Activated naive CD8-positive, alpha-beta T cell treated with anti-CD3 and anti-CD28 coated beads, Interleukin-2, amount 10 ng/mL, durations not matched to agents 7 days and 5 days (primary cell): Measurements from ENCODE around the gene ATAD2B. TPM values are rescaled to one million over a fixed set of nuclear protein-coding genes. Genes with fewer than 3 reads are reported as not detected.

Experiments used
- ATAC-seq: fragments of 150-1000 bp; cut with Tn5 transposase; one replicate; pipeline ENCODE4 v1.10.0; 2021; ENCODE audit warnings: low read depth, moderate library complexity
- POLR2A ChIA-PET: fragments of 350-600 bp; sonication (Branson Sonifier 250); formaldehyde crosslinking; loops from one replicate; lab custom pipeline; 2021; ENCODE audit warnings: antibody characterized with exemption; lab: Charles Lee
- DNase-seq: peaks from one replicate; pipeline ENCODE4 v3.0.0; 2021
- H3K27ac Mint-ChIP-seq: one replicate; pipeline ENCODE4 v1.8.0; 2022; ENCODE audit warnings: mild to moderate bottlenecking, mixed read lengths
- H3K27me3 Mint-ChIP-seq: one replicate; pipeline ENCODE4 v1.8.0; 2022; ENCODE audit warnings: mild to moderate bottlenecking, moderate library complexity, mixed read lengths
- H3K36me3 Mint-ChIP-seq: one replicate; pipeline ENCODE4 v1.8.0; 2021; ENCODE audit warnings: mild to moderate bottlenecking, mixed read lengths
- H3K4me1 Mint-ChIP-seq: one replicate; pipeline ENCODE4 v1.8.0; 2021; ENCODE audit warnings: mixed read lengths
- H3K4me3 Mint-ChIP-seq: one replicate; pipeline ENCODE4 v1.8.0; 2022; ENCODE audit warnings: mild to moderate bottlenecking, moderate library complexity, mixed read lengths
- H3K9me3 Mint-ChIP-seq: one replicate; pipeline ENCODE4 v1.8.0; 2021; ENCODE audit warnings: mixed read lengths
- total RNA-seq, 2 experiments: library from RNA; stranded (reverse); gene quantifications; one replicate each; pipeline ENCODE4 v1.2.3, GENCODE V29; 2021

ATAD2B gene
- total RNA-seq, 2 experiments from 2014 or later, result 33.2 to 34.6 TPM

DNA sequence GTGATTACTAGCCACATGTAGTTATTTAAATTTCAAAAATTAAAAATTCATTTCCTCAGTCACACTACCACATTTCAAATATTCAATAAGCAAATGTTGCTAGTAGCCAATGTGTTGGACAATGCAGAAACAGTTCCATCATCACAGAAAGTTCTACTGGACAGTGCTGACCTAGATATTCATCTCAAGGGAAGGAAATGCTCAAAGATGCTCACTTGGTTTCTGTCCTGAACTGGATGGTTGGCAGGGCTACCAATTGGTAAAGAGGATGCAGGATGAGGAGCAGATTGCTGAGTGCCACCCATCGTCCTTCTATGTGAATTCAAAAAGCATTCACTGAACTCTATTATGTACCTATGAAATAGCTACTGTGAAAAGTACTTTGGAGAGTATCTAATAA is 7.3 kb upstream of the ATAD2B start:
- ATAC-seq (no peak), DNase-seq (no peak)
- peaks cover 4% of the 10 kb centered on the region for H3K4me1 Mint-ChIP-seq
- POLR2A ChIA-PET, result no interaction called here
- H3K27me3 Mint-ChIP-seq, result peaks cover 9% of the 10 kb centered on the region
- H3K9me3 Mint-ChIP-seq, result no peaks in the 10 kb centered on the region
- H3K27ac Mint-ChIP-seq, result no peak overlapping the region
- no peak overlapping the region for H3K4me3 Mint-ChIP-seq
- H3K36me3 Mint-ChIP-seq, result peaks cover 3% of the 10 kb centered on the region

DNA sequence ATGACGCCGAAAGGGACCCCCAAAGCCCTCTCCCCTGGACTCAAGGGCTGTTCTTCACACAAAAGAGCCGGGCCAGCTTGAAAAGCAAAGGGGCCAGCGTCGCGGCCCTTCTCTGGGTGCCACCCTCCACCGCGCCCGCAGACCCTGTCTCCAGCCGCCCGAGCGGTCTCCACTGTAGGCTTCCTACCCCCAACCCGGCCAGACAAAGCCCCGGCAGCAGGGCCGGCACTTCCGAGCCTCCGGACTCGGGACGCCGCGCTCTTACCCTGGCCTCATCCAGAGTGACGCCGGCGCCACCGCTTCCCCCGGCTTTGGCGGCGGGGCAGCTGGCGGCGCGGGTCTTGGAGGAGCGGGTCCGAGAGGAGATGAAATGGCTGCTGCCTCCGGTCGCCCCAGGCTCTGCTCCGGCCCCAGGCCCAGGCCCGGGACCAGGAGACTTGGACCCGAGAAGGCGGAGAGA is 603 bp downstream of the ATAD2B start:
- POLR2A ChIA-PET, result interaction anchor here (0.7 to 5.4 kb wide), 25 partner anchors 8 to 867 kb away, joined by 3 to 140 read pairs (median 5); partner anchors contain the start of genes CENPO, FAM228B, FKBP1B and ITSN2
- ATAC-seq, result peak; percentile 27
- Mint-ChIP-seq H3K36me3 (peaks cover 6% of the 10 kb centered on the region), H3K27ac (peak overlapping the region; percentile 98), H3K27me3 (no peaks in the 10 kb centered on the region), H3K4me1 (peaks cover 33% of the 10 kb centered on the region), H3K4me3 (peak overlapping the region; percentile 94), H3K9me3 (no peaks in the 10 kb centered on the region)
- DNase-seq, result peak; percentile 72

- Mint-ChIP-seq H3K36me3 (peaks cover 6% of the 10 kb centered on the region), H3K27me3 (no peaks in the 10 kb centered on the region), H3K4me3 (peak overlapping the region; percentile 94), H3K4me1 (peaks cover 33% of the 10 kb centered on the region), H3K9me3 (no peaks in the 10 kb centered on the region), H3K27ac (peak overlapping the region; percentile 98)
- POLR2A ChIA-PET, result interaction anchor here (0.6 to 5.4 kb wide), 14 partner anchors 8 to 867 kb away, joined by 3 to 140 read pairs (median 6); partner anchors contain the start of genes CENPO, FKBP1B, ITSN2 and PTRHD1
- DNase-seq (no peak), ATAC-seq (peak; percentile 53)
These were observed 1.1 kb downstream of the ATAD2B start for GRCh38 chr2:23925702-23926289.

- no peak for DNase-seq
- Mint-ChIP-seq H3K9me3 (no peaks in the 10 kb centered on the region), H3K27ac (peak overlapping the region; percentile 98), H3K4me3 (peak overlapping the region; percentile 94), H3K36me3 (peaks cover 6% of the 10 kb centered on the region), H3K4me1 (peaks cover 31% of the 10 kb centered on the region), H3K27me3 (no peaks in the 10 kb centered on the region)
- ATAC-seq, result no peak
- POLR2A ChIA-PET, result interaction anchor here (1.8 to 5.4 kb wide), 5 partner anchors 10 to 152 kb away, joined by 8 to 140 read pairs (median 22); partner anchors contain the start of genes FKBP1B, SF3B6, UBXN2A and WDCP
These were observed 2.1 kb downstream of the ATAD2B start for GRCh38 chr2:23924589-23925359.

GRCh38 chr2:23918837-23919489 is 8.0 kb downstream of the ATAD2B start:
- H3K27me3 Mint-ChIP-seq, result no peaks in the 10 kb centered on the region
- peaks cover 35% of the 10 kb centered on the region for H3K4me1 Mint-ChIP-seq
- H3K9me3 Mint-ChIP-seq, result no peaks in the 10 kb centered on the region
- DNase-seq (no peak), ATAC-seq (no peak)
- no peak overlapping the region for H3K4me3 Mint-ChIP-seq
- POLR2A ChIA-PET, result no interaction called here
- H3K36me3 Mint-ChIP-seq, result peaks cover 5% of the 10 kb centered on the region
- H3K27ac Mint-ChIP-seq, result no peak overlapping the region

GRCh38 chr2:23916727-23917405 is 10.1 kb downstream of the ATAD2B start:
- ATAC-seq, result peak; percentile 84
- Mint-ChIP-seq H3K27me3 (no peaks in the 10 kb centered on the region), H3K27ac (peak overlapping the region; percentile 52), H3K36me3 (peaks cover 10% of the 10 kb centered on the region), H3K4me1 (peaks cover 24% of the 10 kb centered on the region), H3K4me3 (peak overlapping the region; percentile 38), H3K9me3 (no peaks in the 10 kb centered on the region)
- POLR2A ChIA-PET, result no interaction called here
- no peak for DNase-seq

GRCh38 chr2:23915327-23915726 is 11.6 kb downstream of the ATAD2B start:
- no peak for DNase-seq
- Mint-ChIP-seq H3K4me1 (peaks cover 24% of the 10 kb centered on the region), H3K4me3 (no peak overlapping the region), H3K9me3 (no peaks in the 10 kb centered on the region), H3K27me3 (no peaks in the 10 kb centered on the region), H3K36me3 (peaks cover 10% of the 10 kb centered on the region), H3K27ac (no peak overlapping the region)
- no peak for ATAC-seq
- POLR2A ChIA-PET, result interaction anchor here (0.7 to 1.6 kb wide), 2 partner anchors 11 to 1400 kb away, joined by 3 to 8 read pairs; no protein-coding TSS in a partner anchor

GRCh38 chr2:23912054-23912453 is 14.9 kb downstream of the ATAD2B start:
- H3K27ac Mint-ChIP-seq, result no peak overlapping the region
- no peaks in the 10 kb centered on the region for H3K27me3 Mint-ChIP-seq
- DNase-seq (no peak), ATAC-seq (no peak)
- H3K9me3 Mint-ChIP-seq, result peaks cover 2% of the 10 kb centered on the region
- POLR2A ChIA-PET, result no interaction called here
- H3K36me3 Mint-ChIP-seq, result peaks cover 10% of the 10 kb centered on the region
- H3K4me1 Mint-ChIP-seq, result peaks cover 14% of the 10 kb centered on the region
- no peak overlapping the region for H3K4me3 Mint-ChIP-seq

- DNase-seq (no peak), ATAC-seq (no peak)
- POLR2A ChIA-PET, result interaction anchor here (1.4 kb wide), 1 partner anchor 22 kb away, joined by 4 read pairs; the partner anchor contains the start of gene ATAD2B
- no peak overlapping the region for H3K27ac Mint-ChIP-seq
- H3K36me3 Mint-ChIP-seq, result peaks cover 7% of the 10 kb centered on the region
- H3K4me1 Mint-ChIP-seq, result peaks cover 12% of the 10 kb centered on the region
- H3K4me3 Mint-ChIP-seq, result no peak overlapping the region
- peaks cover 2% of the 10 kb centered on the region for H3K9me3 Mint-ChIP-seq
- H3K27me3 Mint-ChIP-seq, result no peaks in the 10 kb centered on the region
These were observed 21.8 kb downstream of the ATAD2B start for GRCh38 chr2:23905155-23905554.

GRCh38 chr2:23904692-23905091 is 22.2 kb downstream of the ATAD2B start:
- no peak for DNase-seq
- Mint-ChIP-seq H3K4me1 (peaks cover 12% of the 10 kb centered on the region), H3K27me3 (no peaks in the 10 kb centered on the region), H3K27ac (no peak overlapping the region), H3K36me3 (peaks cover 7% of the 10 kb centered on the region), H3K4me3 (no peak overlapping the region), H3K9me3 (peaks cover 2% of the 10 kb centered on the region)
- POLR2A ChIA-PET, result interaction anchor here (1.4 kb wide), 1 partner anchor 22 kb away, joined by 4 read pairs; the partner anchor contains the start of gene ATAD2B
- no peak for ATAC-seq

DNA sequence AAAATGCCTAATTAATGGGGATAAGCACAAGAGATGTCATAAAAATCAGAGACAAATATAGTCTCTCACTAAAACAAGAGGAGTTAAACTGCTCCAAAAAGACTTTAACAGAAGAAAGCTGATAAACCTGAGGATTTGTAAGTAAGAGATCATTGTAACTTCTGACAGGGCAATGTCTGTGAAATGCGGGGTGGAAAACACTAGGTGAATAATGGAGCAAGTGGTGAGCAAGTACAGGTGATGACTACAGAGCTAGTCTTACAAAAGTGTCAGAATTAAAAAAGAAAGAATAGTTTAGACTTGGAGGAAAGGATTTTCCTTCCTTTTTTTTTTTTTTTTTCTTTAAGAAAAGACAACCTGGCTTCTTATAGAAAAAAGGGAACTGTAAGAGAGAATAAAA is 22.7 kb downstream of the ATAD2B start:
- ATAC-seq (no peak), DNase-seq (no peak)
- H3K4me3 Mint-ChIP-seq, result no peak overlapping the region
- peaks cover 2% of the 10 kb centered on the region for H3K9me3 Mint-ChIP-seq
- H3K27me3 Mint-ChIP-seq, result no peaks in the 10 kb centered on the region
- POLR2A ChIA-PET, result interaction anchor here (1.4 kb wide), 1 partner anchor 23 kb away, joined by 4 read pairs; the partner anchor contains the start of gene ATAD2B
- H3K27ac Mint-ChIP-seq, result no peak overlapping the region
- peaks cover 12% of the 10 kb centered on the region for H3K4me1 Mint-ChIP-seq
- H3K36me3 Mint-ChIP-seq, result peaks cover 7% of the 10 kb centered on the region

DNA sequence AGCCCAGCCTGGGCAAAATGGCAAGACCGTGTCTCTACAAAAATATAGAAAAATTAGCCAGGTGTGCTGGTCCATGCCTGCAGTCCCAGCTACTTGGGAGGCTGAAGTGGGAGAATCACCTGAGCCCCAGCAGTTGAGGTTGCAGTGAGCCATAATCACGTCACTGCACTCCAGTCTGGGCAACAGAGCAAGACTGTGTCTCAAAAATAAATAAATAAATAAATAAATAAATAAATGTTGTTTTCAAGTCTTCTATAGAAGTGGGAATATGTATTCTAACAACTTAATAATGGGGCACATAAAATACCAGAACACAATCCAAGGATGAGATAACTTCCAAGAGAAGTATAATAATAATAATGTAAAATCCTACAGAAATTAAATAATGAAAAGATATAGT is 23.9 kb downstream of the ATAD2B start:
- Mint-ChIP-seq H3K27me3 (no peaks in the 10 kb centered on the region), H3K36me3 (peaks cover 5% of the 10 kb centered on the region), H3K9me3 (no peaks in the 10 kb centered on the region), H3K4me3 (no peak overlapping the region), H3K27ac (no peak overlapping the region), H3K4me1 (peaks cover 12% of the 10 kb centered on the region)
- ATAC-seq (no peak), DNase-seq (no peak)
- POLR2A ChIA-PET, result no interaction called here
